GM18505 (cell line): Measurements from ENCODE around the gene PALM.

Experiments
- ATAC-seq: cut with Tn5 transposase; IDR thresholded peaks from one replicate; pipeline ENCODE4 v1.9.1; 2021; ENCODE audit not compliant: unreplicated experiment
- POLR2A ChIP-seq: IDR thresholded peaks from 4 replicates; pipeline ENCODE4 v1.6.1; 2011; ENCODE audit warnings: borderline replicate concordance; ENCODE audit not compliant: insufficient read depth, insufficient read length; ENCODE audit errors: extremely low read depth

The PALM gene

GRCh38 chr19:709196-709964 lies 645 bp downstream of the PALM start:
- no peak for TF ChIP-seq POLR2A
- no peak for ATAC-seq

- ATAC-seq, result no peak
- no peak for TF ChIP-seq POLR2A
These were observed 1.3 kb downstream of the PALM start for GRCh38 chr19:709965-710571.

GRCh38 chr19:710767-711166 lies 2.0 kb downstream of the PALM start:
- TF ChIP-seq POLR2A, result no peak
- ATAC-seq, result no peak

GRCh38 chr19:711254-711653 lies 2.5 kb downstream of the PALM start:
- ATAC-seq, result no peak
- no peak for TF ChIP-seq POLR2A

- ATAC-seq, result no peak
- no peak for TF ChIP-seq POLR2A
These were observed 6.6 kb downstream of the PALM start for GRCh38 chr19:715347-715746.

GRCh38 chr19:718251-718951 lies 9.7 kb downstream of the PALM start:
- no peak for TF ChIP-seq POLR2A
- ATAC-seq, result no peak

- TF ChIP-seq POLR2A, result no peak
- no peak for ATAC-seq
These were observed 10.3 kb downstream of the PALM start for GRCh38 chr19:718991-719512.

GRCh38 chr19:719636-720344 lies 11.1 kb downstream of the PALM start:
- no peak for TF ChIP-seq POLR2A
- ATAC-seq, result no peak

GRCh38 chr19:720345-721160 lies 11.8 kb downstream of the PALM start:
- no peak for ATAC-seq
- no peak for TF ChIP-seq POLR2A

- no peak for ATAC-seq
These were observed 13.9 kb downstream of the PALM start for GRCh38 chr19:722553-723101.

GRCh38 chr19:723247-723646 lies 14.5 kb downstream of the PALM start:
- no peak for TF ChIP-seq POLR2A
- no peak for ATAC-seq

More at GRCh38 chr19:722553-723101, 13.9 kb downstream of the PALM start:
- no peak for TF ChIP-seq POLR2A

GRCh38 chr19:723714-724113 lies 15.0 kb downstream of the PALM start:
- no peak for TF ChIP-seq POLR2A
- no peak for ATAC-seq
